Panc1 (cell line): Measurements from ENCODE around the gene POLE3.
"Not testable (repeated sequence)": the region's sequence is repeated elsewhere in the genome, so short reads cannot be mapped to it uniquely, and the experiment has no call there.

ENCODE experiments used
- SIN3A ChIP-seq: IDR thresholded peaks from 2 replicates; pipeline ENCODE4 v1.6.1; 2012; ENCODE audit warnings: low read depth, mild to moderate bottlenecking, low read length, moderate library complexity, borderline replicate concordance; ENCODE audit not compliant: insufficient read depth
- TF ChIP-seq, protein P1 (sequence below): fragments of 450-650 bp; IDR thresholded peaks from 2 replicates; pipeline ENCODE4 v1.5.1; 2017; ENCODE audit warnings: mild to moderate bottlenecking

DNA sequence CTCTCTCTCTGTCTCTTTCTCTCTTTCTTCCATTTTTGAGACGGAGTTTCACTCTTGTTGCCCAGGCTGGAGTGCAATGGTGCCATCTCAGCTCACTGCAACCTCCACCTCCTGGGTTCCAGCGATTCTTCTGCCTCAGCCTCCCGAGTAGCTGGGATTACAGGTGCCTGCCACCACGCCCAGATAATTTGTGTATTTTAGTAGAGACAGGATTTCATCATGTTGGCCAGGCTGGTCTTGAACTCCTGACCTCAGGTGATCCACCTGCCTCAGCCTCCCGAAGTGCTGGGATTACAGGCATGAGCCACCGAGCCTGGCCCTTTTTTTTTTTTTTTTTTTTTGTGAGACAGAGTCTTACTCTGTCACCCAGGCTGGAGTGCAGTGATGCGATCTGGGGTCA, 29.0 kb downstream of the POLE3 start:
- TF ChIP-seq, protein P1, sequence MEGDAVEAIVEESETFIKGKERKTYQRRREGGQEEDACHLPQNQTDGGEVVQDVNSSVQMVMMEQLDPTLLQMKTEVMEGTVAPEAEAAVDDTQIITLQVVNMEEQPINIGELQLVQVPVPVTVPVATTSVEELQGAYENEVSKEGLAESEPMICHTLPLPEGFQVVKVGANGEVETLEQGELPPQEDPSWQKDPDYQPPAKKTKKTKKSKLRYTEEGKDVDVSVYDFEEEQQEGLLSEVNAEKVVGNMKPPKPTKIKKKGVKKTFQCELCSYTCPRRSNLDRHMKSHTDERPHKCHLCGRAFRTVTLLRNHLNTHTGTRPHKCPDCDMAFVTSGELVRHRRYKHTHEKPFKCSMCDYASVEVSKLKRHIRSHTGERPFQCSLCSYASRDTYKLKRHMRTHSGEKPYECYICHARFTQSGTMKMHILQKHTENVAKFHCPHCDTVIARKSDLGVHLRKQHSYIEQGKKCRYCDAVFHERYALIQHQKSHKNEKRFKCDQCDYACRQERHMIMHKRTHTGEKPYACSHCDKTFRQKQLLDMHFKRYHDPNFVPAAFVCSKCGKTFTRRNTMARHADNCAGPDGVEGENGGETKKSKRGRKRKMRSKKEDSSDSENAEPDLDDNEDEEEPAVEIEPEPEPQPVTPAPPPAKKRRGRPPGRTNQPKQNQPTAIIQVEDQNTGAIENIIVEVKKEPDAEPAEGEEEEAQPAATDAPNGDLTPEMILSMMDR = not testable (repeated sequence)
- TF ChIP-seq SIN3A = not testable (repeated sequence)
